Measurements from ENCODE around the gene GPC5.

GPC5 gene

DNA sequence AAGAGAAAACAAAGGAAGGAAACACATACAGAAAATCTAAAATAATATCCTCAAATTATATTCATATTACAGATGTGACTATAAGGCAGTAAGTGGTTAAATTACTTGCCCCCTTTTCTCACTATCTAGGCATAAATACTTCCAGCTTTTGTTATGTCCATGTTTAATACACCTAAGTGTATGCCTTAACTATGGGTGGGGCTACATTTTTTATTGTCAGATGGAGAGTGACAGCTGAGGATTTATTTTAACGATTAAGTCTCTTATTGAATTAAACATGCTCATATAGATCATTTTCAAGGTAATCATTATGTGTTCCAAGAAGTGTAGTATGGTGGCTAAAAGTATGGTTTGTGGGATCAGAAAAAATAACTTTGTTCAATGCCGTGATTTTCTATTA is 909.3 kb downstream of the GPC5 start:
- no peak for DNase-seq

- DNase-seq = no peak
Observed at GRCh38 chr13:92312823-92313222, 914.4 kb downstream of the GPC5 start.

GRCh38 chr13:92313382-92313781 is 915.0 kb downstream of the GPC5 start:
- DNase-seq = no peak

DNA sequence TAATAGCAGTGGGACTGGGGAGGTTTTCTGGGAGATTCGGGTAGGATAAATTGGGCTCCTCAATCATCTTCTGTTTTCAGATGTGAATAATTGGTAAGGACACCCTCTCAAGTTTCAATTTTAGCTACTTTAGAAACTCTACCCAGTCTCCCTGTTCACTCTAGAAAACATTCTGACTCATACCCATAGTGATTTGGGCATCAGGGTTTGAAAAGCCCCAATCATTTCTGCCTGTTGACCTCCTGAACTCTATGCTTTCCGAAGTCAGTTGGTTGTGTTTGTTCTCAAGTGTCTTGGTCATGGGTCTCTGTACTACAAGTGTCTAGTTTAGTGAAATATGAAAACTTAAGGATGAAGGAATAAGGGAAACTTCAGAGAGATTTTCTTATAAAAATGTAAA is 916.8 kb downstream of the GPC5 start:
- no peak for DNase-seq

DNA sequence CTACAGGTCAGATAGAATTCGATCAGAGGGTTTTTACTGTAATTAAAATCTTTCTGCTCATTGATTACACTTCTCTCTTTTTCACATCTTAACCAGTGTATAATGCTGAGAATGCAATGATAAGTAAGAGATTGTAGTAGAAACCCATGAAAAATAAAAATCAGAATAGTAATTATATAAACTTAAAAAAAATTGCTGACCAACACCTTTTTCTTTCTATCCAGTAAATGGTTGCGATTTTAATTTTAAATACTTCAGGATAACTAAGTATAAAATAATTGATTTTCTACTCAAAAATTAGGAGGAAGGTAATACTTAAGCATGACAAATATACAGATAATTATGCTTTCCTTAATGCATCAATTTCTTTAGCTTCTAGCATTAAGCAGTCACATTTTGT is 917.6 kb downstream of the GPC5 start:
- no peak for DNase-seq

GRCh38 chr13:92317066-92317465 is 918.6 kb downstream of the GPC5 start:
- no peak for DNase-seq

DNA sequence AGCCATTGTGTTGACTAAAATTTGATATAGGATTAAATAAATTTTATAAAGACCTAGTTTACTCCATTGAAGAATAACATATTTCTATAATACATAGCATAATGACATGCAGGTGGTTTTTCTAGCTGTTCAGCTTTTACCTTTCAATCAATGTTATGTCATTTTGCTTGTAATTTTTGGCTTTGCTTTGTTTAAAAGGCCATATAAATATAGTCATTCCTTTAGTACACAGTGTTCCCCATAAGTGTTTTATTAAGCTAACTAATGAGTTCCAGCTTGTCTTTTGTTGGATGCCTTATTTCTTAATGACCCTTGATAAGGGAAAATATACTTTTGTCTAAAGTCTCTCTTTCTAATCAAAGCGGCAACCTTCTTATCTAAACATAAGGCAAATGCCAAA is 921.9 kb downstream of the GPC5 start:
- no peak for DNase-seq

- DNase-seq = no peak
Observed at GRCh38 chr13:92321174-92321573, 922.8 kb downstream of the GPC5 start.

GRCh38 chr13:92345627-92346026 is 947.2 kb downstream of the GPC5 start:
- no peak for DNase-seq

GRCh38 chr13:92346046-92346445 is 947.6 kb downstream of the GPC5 start:
- DNase-seq = no peak

GRCh38 chr13:92354583-92354982 is 956.2 kb downstream of the GPC5 start:
- no peak for DNase-seq

DNA sequence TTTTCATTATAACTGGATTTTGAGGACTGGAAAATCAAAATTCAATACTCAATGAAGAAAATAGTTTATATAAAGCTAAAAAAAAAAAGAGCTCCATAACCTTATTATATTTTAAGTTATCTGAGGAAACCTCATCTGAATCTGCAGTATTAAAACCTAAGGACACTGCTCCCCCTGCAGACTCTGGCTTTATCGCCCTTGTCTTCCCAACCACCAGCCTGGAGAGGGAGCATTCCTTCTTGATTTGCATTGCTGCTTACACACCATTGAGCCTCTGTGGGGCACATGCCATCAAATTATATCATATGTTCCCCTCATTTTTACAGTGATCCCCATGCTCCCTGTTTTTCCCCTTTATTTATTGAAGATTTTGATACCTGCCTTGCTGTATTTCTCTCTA is 956.8 kb downstream of the GPC5 start:
- no peak for DNase-seq

- DNase-seq = no peak
Observed at GRCh38 chr13:92362717-92363116, 964.3 kb downstream of the GPC5 start.

DNA sequence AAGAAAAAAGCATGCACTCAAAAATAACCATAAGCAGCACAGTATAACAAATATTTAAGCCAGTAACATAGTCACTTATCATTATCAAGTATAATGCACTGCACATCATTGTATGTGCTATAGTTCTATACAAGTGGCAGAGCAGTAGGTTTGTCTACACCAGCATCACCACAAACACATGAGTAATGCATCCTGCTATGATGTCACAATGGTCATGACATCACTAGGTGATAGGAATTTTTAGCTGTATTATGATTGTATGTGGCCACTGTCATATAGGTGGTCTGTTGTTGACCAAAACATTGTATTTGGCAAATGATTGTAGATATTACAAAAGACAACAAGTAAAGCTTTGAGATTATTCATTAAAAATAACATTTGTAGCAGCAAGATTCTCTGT is 967.5 kb downstream of the GPC5 start:
- DNase-seq = no peak

DNA sequence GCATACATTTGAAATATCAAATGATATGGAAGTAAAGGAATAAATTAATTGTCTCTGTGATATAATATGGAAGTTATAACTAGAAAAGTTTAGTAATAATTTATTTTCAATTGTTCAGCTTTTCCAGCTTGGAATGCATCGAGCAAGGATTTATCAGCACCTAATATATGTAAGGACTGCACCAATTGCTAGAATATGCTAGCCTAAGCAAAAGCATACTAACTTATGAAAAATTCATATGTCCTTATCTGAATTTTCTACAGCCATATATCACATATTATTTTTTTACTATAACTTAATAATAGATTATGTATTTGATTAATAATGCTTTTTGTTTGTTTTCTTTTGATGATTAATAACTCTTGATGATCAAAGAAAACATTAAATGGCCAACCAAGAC is 979.0 kb downstream of the GPC5 start:
- DNase-seq = no peak

GRCh38 chr13:92379371-92379770 is 981.0 kb downstream of the GPC5 start:
- DNase-seq = no peak

GRCh38 chr13:92384410-92384809 is 986.0 kb downstream of the GPC5 start:
- DNase-seq = no peak

- DNase-seq = no peak
Observed at GRCh38 chr13:92387245-92387644, 988.8 kb downstream of the GPC5 start.

- no peak for DNase-seq
Observed at GRCh38 chr13:92390217-92390616, 991.8 kb downstream of the GPC5 start.

DNA sequence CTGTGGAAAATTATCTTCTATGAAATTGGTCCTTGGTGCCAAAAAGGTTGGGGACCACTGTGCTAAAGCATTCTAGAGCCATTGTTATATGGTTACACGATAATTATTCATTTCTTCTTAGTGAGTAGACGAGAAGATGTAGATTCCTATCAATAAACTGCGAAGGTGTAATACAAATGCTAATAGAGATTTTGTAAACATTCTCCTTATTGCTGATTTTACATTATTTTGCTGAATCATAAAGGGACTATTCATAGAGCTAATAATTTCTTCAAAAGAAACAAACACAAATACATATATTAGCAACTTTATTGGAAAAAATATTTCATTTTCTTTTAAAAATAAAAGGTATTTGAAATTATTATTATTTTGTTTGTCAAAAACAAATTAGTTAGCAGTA is 1005.2 kb downstream of the GPC5 start:
- no peak for DNase-seq

DNA sequence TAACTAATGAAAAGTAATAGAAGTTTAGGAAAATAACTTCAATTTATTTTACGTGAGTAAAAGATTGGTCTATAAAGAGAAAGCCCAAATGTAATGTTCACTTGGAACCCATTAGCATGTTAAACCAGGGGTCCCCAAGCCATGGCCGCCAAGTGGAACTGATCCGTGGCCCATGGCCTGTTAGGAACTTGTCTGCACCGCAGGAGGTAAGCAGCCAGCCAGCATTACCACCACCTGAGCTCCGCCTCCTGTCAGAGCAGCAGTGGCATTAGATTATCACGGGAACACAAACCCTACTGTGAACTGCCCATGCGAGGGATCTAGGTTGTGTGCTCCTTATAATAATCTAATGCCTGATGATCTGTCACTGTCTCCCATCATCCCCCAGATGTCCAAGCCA is 1009.4 kb downstream of the GPC5 start:
- DNase-seq = no peak

GRCh38 chr13:92412481-92412880 is 1014.1 kb downstream of the GPC5 start:
- no peak for DNase-seq

GRCh38 chr13:92412996-92413395 is 1014.6 kb downstream of the GPC5 start:
- DNase-seq = no peak

DNA sequence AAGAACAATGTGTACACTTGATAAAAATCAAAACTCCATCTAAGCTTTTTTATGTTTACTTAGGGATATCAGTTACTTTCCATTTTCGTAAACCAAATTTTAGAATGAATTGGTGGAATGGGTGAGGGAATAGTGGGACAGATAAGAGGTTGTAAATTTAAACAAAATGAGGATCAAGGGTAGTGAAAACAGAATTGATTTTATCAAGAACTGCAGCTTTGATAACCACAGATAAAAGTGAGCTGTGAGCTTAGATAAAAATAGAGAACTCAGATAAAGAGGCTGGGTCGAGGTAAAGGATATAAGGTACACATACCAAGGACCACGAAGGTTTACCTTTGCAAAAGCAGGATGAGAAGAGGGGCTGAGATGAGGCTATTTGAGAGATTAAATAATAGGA is 1015.0 kb downstream of the GPC5 start:
- no peak for DNase-seq

- no peak for DNase-seq
Observed at GRCh38 chr13:92414851-92415250, 1016.4 kb downstream of the GPC5 start.

GRCh38 chr13:92415781-92416180 is 1017.4 kb downstream of the GPC5 start:
- DNase-seq = no peak

All from stimulated activated CD8-positive, alpha-beta memory T cell treated with anti-CD3 and anti-CD28 coated beads, Interleukin-4, amount 100 ng/mL, for 48 hours (primary cell).